Measurements from ENCODE around the gene ZEB1. TPM values are rescaled to one million over a fixed set of nuclear protein-coding genes. Genes with fewer than 3 reads are reported as not detected.

ZEB1 gene
- total and polyA plus RNA-seq, 2 of the 8 experiments (the other 6 are each of a cell fraction or from before 2014, with no cell fraction given), result 0.08 to 0.15 TPM

DNA sequence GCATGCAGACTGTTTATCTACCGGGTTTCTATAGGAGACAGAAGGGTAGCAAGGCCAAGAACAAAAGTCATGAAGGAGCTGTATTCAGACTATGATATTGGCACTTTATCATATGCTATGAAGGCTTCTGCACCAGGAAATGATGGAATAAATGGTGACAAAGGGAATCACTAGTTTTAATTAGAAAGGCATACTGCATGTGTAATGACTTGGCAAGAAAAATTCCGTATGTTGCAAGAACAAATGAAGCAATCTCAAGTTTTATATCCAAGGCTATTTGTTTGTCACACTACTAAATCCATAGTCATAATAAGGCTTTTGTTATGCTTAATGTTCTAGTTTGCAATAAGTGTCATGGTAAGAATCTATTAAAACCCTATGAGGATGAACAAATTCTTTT, 230.9 kb downstream of the ZEB1 start:
- Histone ChIP-seq H4K5ac (ENCODE audit: insufficient read length, low read depth, low read length) (no peak overlapping the region), H3K79me2 (ENCODE audit: control insufficient read depth in 1 of 2, insufficient read depth in 2 of 2, low read length in 2 of 2) (no peaks in the 10 kb centered on the region), H2BK5ac (ENCODE audit: low read depth, low read length) (no peak overlapping the region), H3K36me3 (ENCODE audit: control insufficient read depth in 2 of 4, insufficient read depth in 4 of 4, low read length in 3 of 4) (no peaks in the 10 kb centered on the region), H3K9me3 (ENCODE audit: insufficient read depth in 2 of 2, low read depth in 1 of 2, low read length in 1 of 2) (peaks cover 0 to 4% of the 10 kb centered on the region in 2 experiments; a peak in 2 of 4 replicates), H3K4ac (replicated peaks; ENCODE audit: insufficient read length, low read depth, low read length) (no peak overlapping the region), H2BK20ac (ENCODE audit: low read length) (no peak overlapping the region), H3K9ac (replicated peaks in 1 of 4; ENCODE audit: extremely low read depth in 1 of 4, low read depth in 3 of 4, low read length in 3 of 4) (no peak overlapping the region), H3K4me1 (replicated peaks in 1 of 4; ENCODE audit: control insufficient read depth in 3 of 4, insufficient read depth in 4 of 4, low read length in 3 of 4) (no peaks in the 10 kb centered on the region), H3K4me3 (ENCODE audit: extremely low read depth in 1 of 4, insufficient read depth in 2 of 4, low read depth in 3 of 4, low read length in 4 of 4) (no peak overlapping the region), H3K18ac (ENCODE audit: extremely low read depth, low read length) (no peak overlapping the region), H3K27me3 (replicated peaks in 1 of 4; ENCODE audit: control insufficient read depth in 3 of 4, extremely low read depth in 1 of 4, insufficient read depth in 3 of 4, low read length in 3 of 4) (no peaks in the 10 kb centered on the region), H2AK5ac (ENCODE audit: low read depth, low read length) (no peak overlapping the region), H3K79me1 (ENCODE audit: low read depth, low read length) (no peaks in the 10 kb centered on the region), H4K91ac (replicated peaks; ENCODE audit: insufficient read length, low read length) (no peak overlapping the region), H2BK15ac (ENCODE audit: low read length) (no peak overlapping the region), H4K20me1 (replicated peaks in 1 of 2; ENCODE audit: control insufficient read depth in 1 of 2, insufficient read depth in 2 of 2, low read length in 2 of 2) (no peaks in the 10 kb centered on the region), H2BK12ac (ENCODE audit: low read depth, low read length) (no peak overlapping the region), H3K14ac (ENCODE audit: insufficient read length) (no peak overlapping the region), H3K4me2 (ENCODE audit: insufficient read depth in 1 of 2, low read depth in 2 of 2, low read length in 2 of 2) (no peak overlapping the region), H3K23ac (ENCODE audit: insufficient read length) (no peak overlapping the region), H3K23me2 (ENCODE audit: low read depth, low read length) (no peaks in the 10 kb centered on the region), H2BK120ac (replicated peaks; ENCODE audit: low read depth, low read length) (no peak overlapping the region), H2AFZ (ENCODE audit: low read length) (no peak overlapping the region), H3K56ac (replicated peaks; ENCODE audit: insufficient read length, low read depth, low read length) (no peak overlapping the region), H4K8ac (ENCODE audit: extremely low read depth, insufficient read depth, low read length) (no peak overlapping the region), H3K27ac (ENCODE audit: low read depth, low read length) (no peak overlapping the region)
- no peak for FAIRE-seq
- ChIA-PET POLR2A (ENCODE audit: partially characterized antibody) (no interaction called here), CTCF (ENCODE audit: partially characterized antibody) (no interaction called here)
- no peak for DNase-seq (ENCODE audit: low read depth in 1 of 2, low spot score in 2 of 2)
- TF ChIP-seq CHD1 (IDR thresholded peaks at IDR 0.05; ENCODE audit: low read depth, low read length) (no peak), TBP (IDR thresholded peaks at IDR 0.05; ENCODE audit: low read depth, low read length) (no peak)
- 92% methylated on average over 2 of the region's 2 CpGs; no CpG with 5 or more reads in 1 of the 2 experiments for WGBS, 2 experiments (ENCODE audit: extremely low coverage in 1 of 2, insufficient coverage in 1 of 2, insufficient read length in 1 of 2, insufficient replicate concordance in 2 of 2, low coverage in 1 of 2, low lambda C conversion rate in 2 of 2, missing lambda C conversion rate in 1 of 2)
